ENCODE measurements around the gene CHST12. TPM values are rescaled to one million over a fixed set of nuclear protein-coding genes. Genes with fewer than 3 reads are reported as not detected.
"Not testable (repeated sequence)": the region's sequence is repeated elsewhere in the genome, so short reads cannot be mapped to it uniquely, and the experiment has no call there.

Gene CHST12
- total RNA-seq, 1 experiment from 2014 or later = 24.7 TPM

GRCh38 chr7:2460188-2460587 is 56.8 kb downstream of the CHST12 start:
- DNase-seq (ENCODE audit: low spot score) = no peak

GRCh38 chr7:2460641-2461040 is 57.2 kb downstream of the CHST12 start:
- no peak for DNase-seq (ENCODE audit: low spot score)

- no peak for DNase-seq (ENCODE audit: low spot score)
These were observed 58.0 kb downstream of the CHST12 start for GRCh38 chr7:2461268-2462026.

- no peak for DNase-seq (ENCODE audit: low spot score)
These were observed 59.3 kb downstream of the CHST12 start for GRCh38 chr7:2462731-2463130.

GRCh38 chr7:2465928-2466327 is 62.5 kb downstream of the CHST12 start:
- no peak for DNase-seq (ENCODE audit: low spot score)

GRCh38 chr7:2466675-2467074 is 63.3 kb downstream of the CHST12 start:
- DNase-seq (ENCODE audit: low spot score) = no peak

GRCh38 chr7:2468227-2468626 is 64.8 kb downstream of the CHST12 start:
- no peak for DNase-seq (ENCODE audit: low spot score)

GRCh38 chr7:2469460-2470203 is 66.2 kb downstream of the CHST12 start:
- not testable (repeated sequence) for DNase-seq (ENCODE audit: low spot score)

GRCh38 chr7:2470204-2471021 is 67.0 kb downstream of the CHST12 start:
- DNase-seq (ENCODE audit: low spot score) = no peak

GRCh38 chr7:2471022-2471329 is 67.6 kb downstream of the CHST12 start:
- no peak for DNase-seq (ENCODE audit: low spot score)

GRCh38 chr7:2471396-2471795 is 68.0 kb downstream of the CHST12 start:
- no peak for DNase-seq (ENCODE audit: low spot score)

- no peak for DNase-seq (ENCODE audit: low spot score)
These were observed 69.3 kb downstream of the CHST12 start for GRCh38 chr7:2472739-2473138.

- DNase-seq (ENCODE audit: low spot score) = no peak
These were observed 70.2 kb downstream of the CHST12 start for GRCh38 chr7:2473496-2474180.

GRCh38 chr7:2474224-2474623 is 70.8 kb downstream of the CHST12 start:
- DNase-seq (ENCODE audit: low spot score) = no peak

GRCh38 chr7:2474813-2475677 is 71.6 kb downstream of the CHST12 start:
- DNase-seq (ENCODE audit: low spot score) = no peak

GRCh38 chr7:2475678-2476015 is 72.2 kb downstream of the CHST12 start:
- DNase-seq (ENCODE audit: low spot score) = no peak

GRCh38 chr7:2476298-2476697 is 72.9 kb downstream of the CHST12 start, which contains the start of gene GRIFIN:
Gene GRIFIN (minus strand): TSS chr7:2476398. CDS start chr7:2476383, 15 bp downstream.
- DNase-seq (ENCODE audit: low spot score) = no peak

- no peak for DNase-seq (ENCODE audit: low spot score)
These were observed 73.5 kb downstream of the CHST12 start for GRCh38 chr7:2476776-2477446.

GRCh38 chr7:2477447-2478398 is 74.3 kb downstream of the CHST12 start:
- DNase-seq (ENCODE audit: low spot score) = peak; percentile 79

All from HT-29 (cell line).